HG02588 (cell line): Measurements from ENCODE around the gene ZBTB2.

Experiments used
- ATAC-seq: cut with Tn5 transposase; IDR thresholded peaks from one replicate; pipeline ENCODE4 v1.9.1; 2021; ENCODE audit warnings: mild to moderate bottlenecking, moderate library complexity; ENCODE audit not compliant: unreplicated experiment

Gene ZBTB2, protein sequence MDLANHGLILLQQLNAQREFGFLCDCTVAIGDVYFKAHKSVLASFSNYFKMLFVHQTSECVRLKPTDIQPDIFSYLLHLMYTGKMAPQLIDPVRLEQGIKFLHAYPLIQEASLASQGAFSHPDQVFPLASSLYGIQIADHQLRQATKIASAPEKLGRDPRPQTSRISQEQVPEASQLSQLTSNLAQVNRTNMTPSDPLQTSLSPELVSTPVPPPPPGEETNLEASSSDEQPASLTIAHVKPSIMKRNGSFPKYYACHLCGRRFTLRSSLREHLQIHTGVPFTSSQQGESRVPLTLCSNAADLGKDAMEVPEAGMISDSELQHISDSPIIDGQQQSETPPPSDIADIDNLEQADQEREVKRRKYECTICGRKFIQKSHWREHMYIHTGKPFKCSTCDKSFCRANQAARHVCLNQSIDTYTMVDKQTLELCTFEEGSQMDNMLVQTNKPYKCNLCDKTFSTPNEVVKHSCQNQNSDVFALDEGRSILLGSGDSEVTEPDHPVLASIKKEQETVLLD

DNA sequence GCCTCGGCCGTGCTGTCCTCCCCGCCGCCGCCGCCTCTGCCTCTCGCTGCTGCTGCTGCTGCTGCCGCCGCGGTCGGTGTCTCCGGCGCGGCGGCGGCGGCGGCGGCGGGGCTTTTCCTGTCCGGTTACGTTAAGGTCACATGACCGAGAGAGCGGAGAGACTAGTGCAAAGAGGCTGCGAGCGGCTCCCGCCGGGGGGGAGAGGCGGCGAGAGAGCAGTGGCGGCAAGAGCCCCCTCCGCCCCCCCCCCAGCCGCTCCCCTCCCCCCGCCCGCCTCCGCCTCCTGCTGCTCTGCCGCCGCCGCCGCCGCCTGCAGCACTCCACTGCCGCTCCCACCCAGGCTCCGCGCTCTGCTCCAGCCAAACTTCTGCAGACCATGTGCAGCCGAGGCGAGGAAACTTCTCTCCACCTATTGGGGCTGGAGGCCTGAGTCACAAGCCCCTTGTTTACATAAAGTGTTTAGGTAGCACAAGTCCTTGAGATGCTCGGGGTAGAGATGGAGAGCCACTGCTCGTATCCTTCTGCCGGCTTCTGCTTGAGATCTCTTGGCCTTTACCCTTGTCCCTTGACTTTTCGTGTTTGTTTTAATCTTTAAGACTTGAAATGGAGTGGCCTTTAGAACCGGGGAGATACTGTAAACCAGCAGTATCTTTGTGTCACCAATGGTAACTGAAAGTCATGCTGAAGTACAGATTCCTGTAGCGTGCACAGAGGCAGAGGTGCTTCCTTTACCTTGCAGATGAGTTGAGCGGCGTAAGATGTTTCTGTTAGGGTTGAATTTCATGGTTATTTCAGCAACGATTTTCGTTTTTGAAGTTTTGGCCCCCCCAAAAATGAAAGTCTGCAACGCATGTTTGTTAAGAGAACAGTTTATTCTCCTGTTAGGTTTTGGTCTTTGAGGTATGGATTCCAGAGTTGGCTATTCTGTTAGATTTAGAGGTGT lies at the start of gene ZBTB2:
ZBTB2 (minus strand) TSS at position 89 of the 943 bp plus-strand sequence. CDS start 17,922 bp downstream, outside the sequence.
- ATAC-seq: peak; percentile 5

DNA sequence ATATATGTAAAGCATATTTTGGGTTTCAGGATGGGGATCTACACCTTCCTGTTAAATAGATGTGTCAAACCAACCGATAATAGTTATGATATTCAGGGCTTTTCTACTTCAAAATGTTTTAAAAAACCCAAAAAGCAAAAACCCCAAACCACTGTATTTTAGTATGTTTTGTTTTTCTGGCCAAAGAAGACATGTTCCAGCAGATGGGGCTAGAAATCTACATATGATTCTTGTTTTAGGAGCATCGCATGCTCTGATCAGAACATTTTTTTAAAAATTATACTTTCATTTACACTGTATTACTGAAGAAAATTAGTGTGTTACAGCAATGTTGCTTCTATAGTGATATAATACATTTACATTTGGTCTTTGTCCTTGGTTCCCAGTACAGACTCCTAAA lies 49.6 kb upstream of the ZBTB2 start:
- peak; percentile 45 for ATAC-seq

DNA sequence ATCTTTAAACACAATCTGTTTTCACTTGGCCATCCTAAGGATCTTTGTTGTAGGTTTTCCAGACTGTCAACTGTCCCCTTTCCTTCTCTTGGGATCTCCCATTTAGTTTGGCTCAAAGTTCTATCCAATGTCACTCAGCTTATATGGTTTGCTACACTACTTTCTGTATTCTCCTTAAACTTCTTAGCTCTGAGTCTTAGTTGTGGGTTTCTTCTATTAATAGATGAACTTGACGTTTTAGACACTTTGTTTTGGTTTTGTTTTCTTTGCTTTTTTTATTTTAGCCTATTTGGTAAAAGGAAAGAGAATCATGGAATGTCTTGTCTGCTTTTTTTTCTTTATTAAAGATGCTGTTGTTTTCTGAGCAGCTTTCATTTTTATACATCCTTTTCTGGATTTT lies 49.1 kb upstream of the ZBTB2 start:
- peak; percentile 60 for ATAC-seq

DNA sequence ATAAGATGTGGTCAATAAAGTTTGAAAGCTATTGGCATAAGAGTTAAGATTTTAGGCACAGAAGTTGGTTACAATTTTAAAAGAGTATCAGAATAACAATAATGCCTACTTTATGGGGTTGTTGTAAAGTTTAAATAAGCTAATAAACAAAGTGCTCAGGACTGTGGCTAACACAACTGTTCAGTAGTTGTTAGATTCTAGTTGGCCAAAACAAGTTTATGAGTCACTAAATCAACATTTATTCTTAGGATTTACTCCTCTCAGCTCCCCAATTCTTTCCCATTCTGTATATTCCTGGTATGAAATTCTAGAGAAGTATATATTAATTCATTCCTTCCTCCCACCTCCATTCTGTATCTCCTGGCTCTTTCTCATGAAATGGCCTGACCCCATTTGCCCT lies 46.0 kb upstream of the ZBTB2 start:
- no peak for ATAC-seq

DNA sequence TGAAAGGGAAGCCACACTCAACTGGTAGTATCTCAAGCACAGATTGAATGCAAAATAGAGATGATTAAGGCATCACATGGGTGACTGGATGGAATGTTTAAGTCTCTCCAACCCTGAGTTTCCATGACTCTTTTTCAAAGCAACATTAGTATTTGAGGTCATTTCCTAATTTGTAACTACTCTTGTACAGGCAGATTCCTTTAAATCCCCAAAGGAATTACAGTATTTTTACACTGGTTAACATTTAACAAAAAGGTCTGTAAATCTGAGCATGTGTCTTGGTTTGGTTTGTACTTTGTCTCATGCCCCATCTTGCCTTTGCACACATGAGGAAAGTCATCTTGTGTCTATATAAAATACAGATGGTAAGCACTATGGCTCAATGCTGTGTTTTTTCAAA lies 45.4 kb upstream of the ZBTB2 start:
- no peak for ATAC-seq

DNA sequence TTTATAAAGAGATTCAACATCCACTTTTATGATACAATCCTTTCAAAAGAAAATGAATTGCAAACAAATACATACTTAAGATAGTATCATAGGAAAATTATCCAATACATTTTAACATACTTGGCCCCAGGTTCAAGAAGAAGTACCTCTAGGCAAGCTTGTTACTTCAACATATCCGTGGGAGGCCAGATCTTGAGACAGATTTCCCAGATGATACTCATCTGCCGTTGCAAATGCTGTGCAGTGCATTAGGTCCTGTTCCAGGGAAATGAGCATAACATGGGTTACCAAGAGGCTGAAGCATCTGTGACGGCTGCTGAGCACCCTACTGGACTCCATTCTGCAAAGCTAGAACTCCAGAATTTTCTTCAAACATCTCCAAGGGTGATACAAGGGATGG lies 44.9 kb upstream of the ZBTB2 start:
- ATAC-seq: no peak

DNA sequence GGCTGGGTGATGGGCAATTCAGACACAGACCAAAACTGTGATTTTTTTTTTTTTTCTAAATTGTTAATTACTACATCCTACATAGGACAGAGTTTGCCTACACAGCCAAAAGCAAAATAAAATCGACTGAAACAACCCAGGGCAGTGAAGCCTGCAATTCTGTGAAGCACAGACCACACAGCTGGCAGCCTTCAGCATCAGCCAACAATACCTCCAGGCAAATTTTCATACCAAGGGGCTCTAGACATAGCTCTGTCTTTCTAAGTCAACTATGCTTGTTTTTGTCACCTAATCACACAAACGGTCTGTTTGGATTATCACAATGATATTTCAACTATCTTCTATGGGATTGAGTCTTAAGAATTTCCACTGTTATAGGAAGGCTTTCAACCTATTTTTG lies 43.0 kb upstream of the ZBTB2 start:
- ATAC-seq: no peak

DNA sequence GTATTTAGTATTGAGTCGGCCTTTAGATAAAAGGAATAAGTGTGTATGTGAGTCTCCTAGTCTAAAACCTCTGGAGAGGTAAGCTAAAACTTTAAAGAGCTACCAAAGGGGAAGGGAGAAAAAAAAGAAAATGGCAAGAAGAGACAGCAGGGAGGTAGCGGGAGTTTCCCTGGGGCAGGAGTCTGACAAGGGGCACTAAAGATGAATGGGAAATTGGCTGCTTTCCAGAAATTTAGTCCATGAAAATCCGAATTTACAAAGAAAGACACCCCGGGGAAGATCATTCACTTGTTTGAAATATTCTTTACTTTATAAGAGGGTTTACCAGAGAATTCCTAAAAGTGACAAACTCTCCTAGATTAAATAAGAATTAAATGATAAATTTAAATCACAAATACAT lies 41.3 kb upstream of the ZBTB2 start:
- no peak for ATAC-seq

DNA sequence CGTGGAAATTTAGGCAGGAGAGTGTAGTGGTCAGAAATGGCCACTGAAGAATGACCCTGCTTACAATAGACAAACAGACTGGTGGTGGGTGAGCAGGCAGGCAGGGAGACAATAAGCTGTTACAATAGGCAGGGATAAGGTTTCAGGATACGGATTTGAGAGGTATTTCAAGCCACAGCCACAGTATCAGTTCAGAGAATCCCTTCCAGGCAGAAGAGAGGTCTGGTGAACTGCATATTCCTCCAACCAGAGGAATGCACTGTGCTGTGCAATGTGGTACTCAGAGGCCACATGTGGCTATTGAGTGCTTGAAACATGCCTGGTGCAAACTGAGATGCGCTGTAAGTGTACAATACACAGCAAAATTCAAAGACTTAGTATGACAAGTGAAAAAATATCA lies 40.0 kb upstream of the ZBTB2 start:
- no peak for ATAC-seq

DNA sequence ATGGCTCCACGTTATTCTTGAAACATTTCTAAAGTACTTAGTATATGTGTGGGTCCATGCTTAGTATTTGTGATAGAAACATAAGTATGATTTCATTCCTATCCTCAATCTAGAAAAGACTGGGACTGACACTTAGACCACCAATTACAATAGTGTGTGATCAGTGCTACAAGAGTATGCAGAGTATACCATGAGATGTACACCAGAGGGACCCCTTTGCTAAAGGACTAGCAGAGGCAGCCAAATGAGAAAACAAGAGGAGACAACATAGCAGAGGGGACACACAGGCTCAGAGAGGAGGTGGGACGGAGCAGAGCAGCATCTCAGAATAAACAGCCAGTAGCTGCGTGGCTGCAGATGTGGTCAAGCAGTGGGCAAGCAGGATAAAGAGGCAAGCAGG lies 39.5 kb upstream of the ZBTB2 start:
- ATAC-seq: no peak

DNA sequence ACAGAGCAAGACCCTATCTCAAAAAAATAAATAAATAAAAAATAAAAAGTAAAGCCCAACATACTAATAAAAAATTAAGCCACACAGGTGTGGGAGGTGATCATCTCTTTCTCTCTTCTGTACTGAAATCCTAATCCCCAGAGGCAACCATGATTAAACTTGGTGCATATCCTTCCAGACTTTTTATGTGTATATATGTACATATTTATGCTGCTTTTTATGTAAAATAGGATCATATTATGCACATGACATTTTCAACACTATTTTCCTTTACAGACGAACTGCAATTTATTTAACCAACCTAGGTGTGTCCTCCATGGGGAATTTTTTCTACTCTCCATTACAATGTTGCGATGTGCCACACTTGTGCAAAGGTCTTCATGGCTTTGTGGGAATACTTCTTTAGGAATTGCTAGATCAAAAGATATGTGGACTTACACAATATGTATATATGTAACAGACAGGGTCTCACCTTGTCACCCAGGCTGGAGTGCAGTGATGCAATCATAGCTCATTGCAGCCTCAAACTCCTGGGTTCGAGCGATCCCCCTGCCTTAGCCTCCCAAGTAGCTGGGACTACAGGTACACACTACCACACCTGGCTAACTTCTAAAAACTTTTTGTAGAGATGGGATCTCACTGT lies 36.9 kb upstream of the ZBTB2 start:
- no peak for ATAC-seq

DNA sequence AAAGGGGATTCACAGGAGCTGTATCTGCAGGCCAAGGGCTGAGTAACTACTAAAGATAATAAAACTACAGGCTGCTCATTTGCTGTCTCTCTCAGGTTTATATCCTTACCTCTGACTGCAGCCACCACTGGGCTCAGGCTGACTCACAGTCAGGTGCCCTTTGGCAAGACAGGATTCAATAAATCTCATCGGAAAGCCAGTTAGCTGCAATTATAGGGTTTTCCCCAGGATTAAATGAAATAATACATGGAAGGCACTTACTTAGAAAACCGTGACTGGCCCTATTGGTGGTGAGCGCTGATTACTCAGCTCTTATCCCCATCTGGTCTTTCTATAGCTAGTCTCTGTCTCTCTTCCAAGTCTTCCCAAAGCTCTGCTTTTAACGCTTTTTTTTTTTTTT lies 34.2 kb upstream of the ZBTB2 start:
- no peak for ATAC-seq

DNA sequence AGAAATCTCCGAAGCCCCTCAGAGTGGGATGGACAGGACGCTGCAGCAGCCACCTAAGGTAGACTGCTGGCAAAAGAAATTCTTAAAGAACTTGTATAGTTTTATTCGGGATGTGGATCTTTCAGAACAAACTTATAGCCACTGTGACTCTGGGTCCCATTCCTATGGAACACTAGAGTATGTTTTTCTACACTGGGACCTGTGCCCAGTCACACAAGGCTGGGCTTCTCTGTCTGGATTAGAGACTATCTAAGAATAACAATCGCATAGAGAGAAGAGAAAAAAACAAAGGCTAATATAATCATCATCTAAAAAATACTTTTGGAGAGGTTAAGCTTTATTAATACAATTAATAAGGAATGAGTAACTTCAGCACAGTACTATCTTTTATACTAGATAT lies 31.6 kb upstream of the ZBTB2 start:
- ATAC-seq: no peak

DNA sequence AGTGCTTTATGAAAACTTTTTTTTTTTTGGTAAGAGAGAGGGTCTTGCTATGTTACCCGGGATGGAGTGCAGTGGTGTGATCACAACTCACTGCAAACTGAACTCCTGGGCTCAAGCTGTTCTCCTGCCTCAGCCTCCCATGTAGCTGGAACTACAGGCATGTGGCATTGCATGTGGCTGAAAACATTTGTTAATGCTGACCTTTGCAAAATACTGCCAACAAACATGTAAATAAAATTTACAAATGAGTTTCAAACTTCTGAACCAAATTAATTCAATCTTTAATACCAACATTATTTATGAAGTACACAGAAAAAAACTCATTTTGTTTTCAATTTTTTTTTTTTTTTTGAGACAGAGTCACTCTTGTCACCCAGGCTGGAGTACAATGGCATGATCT lies 26.1 kb upstream of the ZBTB2 start:
- ATAC-seq: no peak

DNA sequence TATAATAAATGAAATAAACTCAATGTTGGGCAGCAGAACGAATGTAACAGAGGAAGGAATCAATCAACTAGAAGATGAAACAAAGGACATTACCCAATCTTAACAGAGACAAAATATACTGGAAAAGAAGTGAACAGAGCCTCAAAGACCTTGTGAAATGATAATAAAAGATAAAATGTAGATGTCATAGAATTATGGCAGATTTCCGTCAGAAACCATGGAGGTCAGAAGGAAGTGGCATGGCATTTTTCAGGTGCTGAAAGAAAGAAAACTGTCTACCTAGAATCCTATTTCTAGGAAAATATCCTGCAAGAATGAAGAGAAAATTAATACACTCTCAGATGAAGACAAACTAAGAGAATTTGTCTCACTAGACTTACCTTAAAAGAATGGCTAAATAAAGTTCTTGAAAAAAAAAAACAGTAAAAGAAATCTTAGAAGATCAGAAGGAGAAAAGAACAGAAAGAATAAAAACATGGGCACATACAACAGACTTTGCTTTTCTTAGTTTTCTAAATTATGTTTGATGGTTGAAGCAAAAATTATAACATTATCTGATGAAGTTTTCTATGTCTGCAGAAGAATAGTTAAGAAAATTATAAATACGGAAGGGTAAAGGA lies 23.4 kb upstream of the ZBTB2 start:
- no peak for ATAC-seq

DNA sequence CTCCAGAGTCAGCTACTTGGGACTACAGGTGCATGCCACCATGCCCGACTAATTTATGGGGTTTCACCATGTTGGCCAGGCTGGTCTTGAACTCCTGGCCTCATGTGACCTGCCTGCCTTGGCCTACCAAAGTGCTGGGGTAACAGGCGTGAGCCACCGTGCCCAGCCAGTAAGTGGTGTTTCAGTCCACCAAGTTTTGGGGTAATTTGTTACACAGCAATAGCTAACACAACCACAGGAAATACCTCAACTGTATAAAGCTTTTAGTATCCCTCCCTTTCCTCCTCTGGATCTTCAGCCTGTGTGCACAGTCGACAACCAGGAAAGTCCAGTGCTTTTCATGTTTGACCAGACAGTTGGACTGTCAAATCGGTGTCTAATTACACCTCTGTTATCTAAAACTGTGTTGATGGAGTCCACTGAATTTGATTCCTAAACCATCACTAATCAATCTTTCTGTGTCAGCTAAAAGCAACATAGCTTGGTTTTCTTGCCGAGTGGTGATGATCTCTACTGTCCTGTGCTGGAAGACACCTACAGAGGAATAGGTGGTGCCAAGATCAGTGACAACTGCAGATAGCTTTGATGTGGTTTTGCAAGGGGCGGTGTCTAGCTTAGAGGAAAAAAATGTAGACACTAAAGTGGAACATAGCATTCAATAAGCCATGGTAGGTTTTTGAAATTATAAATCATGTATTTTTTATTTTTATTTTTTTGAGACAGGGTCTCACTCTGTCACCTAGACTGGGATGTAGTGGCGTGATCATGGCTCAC lies 22.2 kb upstream of the ZBTB2 start:
- no peak for ATAC-seq

DNA sequence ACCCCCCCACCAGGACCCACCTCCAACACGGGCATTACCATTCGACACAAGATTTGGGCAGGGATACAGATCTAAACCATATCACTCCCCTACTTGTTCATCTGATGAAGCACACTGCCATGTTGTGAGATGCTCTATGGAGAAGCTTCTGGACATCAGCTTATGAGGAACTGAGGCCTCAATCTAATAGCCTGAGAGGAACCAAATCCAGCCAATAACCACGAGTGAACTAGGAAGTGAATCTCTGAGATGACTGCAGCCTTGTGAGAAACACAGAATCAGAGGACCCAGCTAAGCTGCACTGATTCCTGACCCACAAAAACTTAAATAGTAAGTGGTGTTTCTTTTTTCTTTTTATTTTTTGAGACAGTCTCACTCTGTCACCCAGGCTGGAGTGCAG lies 21.6 kb upstream of the ZBTB2 start:
- ATAC-seq: no peak

DNA sequence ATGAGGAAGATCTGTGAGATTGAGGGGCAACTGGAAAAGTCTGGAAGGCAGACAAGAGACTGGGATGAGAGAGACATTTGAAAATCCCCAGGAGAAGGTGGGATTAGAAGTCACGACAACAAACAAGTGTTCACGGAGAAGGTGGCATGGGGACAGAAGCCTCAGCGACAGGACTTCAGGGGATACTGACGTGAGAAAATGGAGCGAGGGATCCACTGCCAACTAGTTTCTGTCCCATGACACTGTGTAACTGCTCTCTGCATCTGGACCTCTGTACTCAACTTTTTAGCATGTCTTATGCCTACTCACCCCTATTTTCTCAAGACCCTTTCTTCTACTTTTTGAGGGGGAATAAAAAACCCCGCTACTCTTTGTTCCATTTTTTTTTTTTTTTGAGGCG lies 18.3 kb upstream of the ZBTB2 start:
- no peak for ATAC-seq

DNA sequence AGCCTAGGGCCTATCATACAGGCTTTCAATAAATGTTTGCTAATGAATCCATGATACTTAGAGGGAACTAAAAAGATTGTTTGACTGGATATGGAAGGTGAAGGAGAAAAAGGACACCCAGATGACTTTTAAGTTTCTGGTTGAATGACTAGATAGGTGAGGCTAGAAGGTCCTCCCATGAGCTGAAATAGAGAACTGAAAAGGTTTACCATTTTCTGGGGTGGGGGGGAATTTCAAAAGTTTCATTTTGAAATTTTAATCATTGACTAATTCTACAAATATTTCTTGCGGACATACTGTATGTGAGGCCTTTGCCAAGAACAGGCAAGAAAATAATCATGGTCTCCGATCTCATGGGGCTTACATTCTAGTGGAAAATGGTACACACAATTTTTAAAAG lies 17.9 kb upstream of the ZBTB2 start:
- ATAC-seq: peak; percentile 64

DNA sequence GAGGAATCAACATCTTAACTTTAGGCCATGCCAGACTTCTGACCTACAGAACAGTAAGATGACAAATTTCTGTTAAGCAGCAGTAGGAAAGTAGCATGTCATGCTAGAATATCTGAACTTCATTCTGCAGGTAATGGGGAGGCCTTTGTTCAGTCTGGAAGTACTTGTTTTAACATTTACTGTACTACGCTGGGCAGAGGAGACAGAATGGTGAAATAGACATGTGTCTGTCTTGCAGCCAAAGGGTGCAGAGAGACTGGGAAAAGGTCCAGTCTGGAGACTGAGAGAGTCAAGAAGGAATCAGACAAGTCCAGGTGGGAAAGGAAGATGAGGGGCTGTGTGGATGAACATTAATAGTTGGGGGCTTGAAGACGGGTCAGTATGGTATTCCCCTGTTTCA lies 17.5 kb upstream of the ZBTB2 start:
- no peak for ATAC-seq
